PC-9 (cell line): Measurements from ENCODE around the gene ATXN1. TPM values are rescaled to one million over a fixed set of nuclear protein-coding genes. Genes with fewer than 3 reads are reported as not detected.

Experiments used
- BruUV-seq: library from RNA; stranded (reverse); fragments of 400-500 nt; replicated peaks from 2 replicates; lab custom pipeline; 2021; lab: Mats Ljungman, UMichigan
- CTCF ChIA-PET: fragments of 300-600 bp; sonication (Branson Sonifier 250); formaldehyde crosslinking; loops from one replicate; lab custom pipeline; 2022; ENCODE audit warnings: antibody characterized with exemption; lab: Charles Lee
- POLR2A ChIA-PET: fragments of 300-600 bp; sonication (Branson Sonifier 250); formaldehyde crosslinking; loops from one replicate; lab custom pipeline; 2022; ENCODE audit warnings: antibody characterized with exemption; ENCODE audit not compliant: unreplicated experiment; lab: Charles Lee
- DNase-seq, 2 experiments: peaks; one replicate each; pipeline versions ENCODE4 v3.0.0 to v3.0.0-alpha.2; 2015 to 2022; ENCODE audit warnings: mixed read lengths in 1 of 2
- H2AFZ ChIP-seq: fragments of 200-600 bp; sonication (generic); 2 replicates; pipeline ENCODE4 v1.8.1; 2017; ENCODE audit warnings: antibody characterized with exemption
- H3F3A ChIP-seq: fragments of 200-600 bp; sonication (generic); 2 replicates; pipeline ENCODE4 v1.8.1; 2017; ENCODE audit warnings: antibody characterized with exemption, mild to moderate bottlenecking, low read depth; ENCODE audit not compliant: insufficient read depth
- H3K27ac ChIP-seq: fragments of 200-600 bp; sonication (generic); 2 replicates; pipeline ENCODE4 v1.6.1; 2016; ENCODE audit warnings: mixed run types
- H3K27me3 ChIP-seq: fragments of 200-600 bp; sonication (generic); 2 replicates; pipeline ENCODE4 v1.6.1; 2016; ENCODE audit warnings: low read depth, mixed run types; ENCODE audit not compliant: insufficient read depth
- H3K36me3 ChIP-seq: fragments of 200-600 bp; sonication (generic); 2 replicates; pipeline ENCODE4 v1.6.1; 2016; ENCODE audit warnings: low read depth, mixed run types
- H3K4me1 ChIP-seq: fragments of 200-600 bp; sonication (generic); replicated peaks from 2 replicates; pipeline ENCODE4 v1.6.1; 2016; ENCODE audit warnings: mixed run types; ENCODE audit not compliant: insufficient read depth
- H3K4me2 ChIP-seq: fragments of 200-600 bp; sonication (generic); 2 replicates; pipeline ENCODE4 v1.6.1; 2017; ENCODE audit warnings: mixed run types
- H3K4me3 ChIP-seq: fragments of 200-600 bp; sonication (generic); 2 replicates; pipeline ENCODE4 v1.6.1; 2016; ENCODE audit warnings: mixed run types
- H3K79me2 ChIP-seq: fragments of 200-600 bp; sonication (generic); 2 replicates; pipeline ENCODE4 v1.6.1; 2017; ENCODE audit warnings: low read depth, mixed run types
- H3K9me2 ChIP-seq: fragments of 200-600 bp; sonication (generic); 2 replicates; pipeline ENCODE4 v1.8.1; 2017; ENCODE audit warnings: mild to moderate bottlenecking; ENCODE audit not compliant: insufficient read depth
- H3K9me3 ChIP-seq: fragments of 200-600 bp; sonication (generic); 2 replicates; pipeline ENCODE4 v1.8.1; 2016; ENCODE audit warnings: low read depth; ENCODE audit not compliant: insufficient read depth
- H4K20me1 ChIP-seq: fragments of 200-600 bp; sonication (generic); 2 replicates; pipeline ENCODE4 v1.8.1; 2017; ENCODE audit not compliant: insufficient read depth
- EZH2 ChIP-seq: fragments of 200-600 bp; sonication (generic); IDR thresholded peaks from 2 replicates; pipeline ENCODE4 v1.8.0; 2017; ENCODE audit warnings: antibody characterized with exemption, low read depth
- intact Hi-C: fragments of 100-400 bp; cut with micrococcal nuclease; formaldehyde crosslinking; loops from one replicate; pipeline ENCODE4 v1.10.0; 2022; ENCODE audit not compliant: unreplicated experiment
- total RNA-seq: library from RNA; stranded (reverse); gene quantifications from 2 replicates; pipeline ENCODE4 v1.2.3, GENCODE V29; 2021
- TF ChIP-seq, protein P1 (sequence below): fragments of 200-600 bp; sonication (generic); conservative IDR thresholded peaks from 2 replicates; pipeline ENCODE4 v1.6.1; 2017; ENCODE audit warnings: mixed run types, antibody characterized with exemption, mild to moderate bottlenecking, moderate library complexity

ATXN1 gene
- total RNA-seq, 1 experiment from 2014 or later = 42.7 TPM

DNA sequence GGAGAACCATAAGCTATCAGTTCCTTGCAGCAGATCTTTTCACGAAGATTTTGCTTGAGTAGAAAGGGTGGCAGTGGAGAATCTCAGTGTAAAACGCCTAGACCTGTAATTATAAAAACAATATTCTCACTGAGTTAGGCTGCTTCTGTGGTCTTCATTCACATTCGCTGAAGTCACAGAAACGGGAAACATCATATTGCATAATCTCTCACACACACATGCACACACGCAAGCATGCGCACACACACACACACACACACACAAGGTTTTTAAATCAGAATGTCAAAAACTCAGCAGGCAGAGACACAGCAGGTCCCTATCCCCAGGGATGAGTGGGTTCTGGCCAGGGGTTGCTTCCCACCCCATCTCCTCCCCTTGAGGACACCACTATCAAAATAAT is 175.5 kb downstream of the ATXN1 start:
- BruUV-seq = no TSS peak
- POLR2A ChIA-PET = no interaction called here

DNA sequence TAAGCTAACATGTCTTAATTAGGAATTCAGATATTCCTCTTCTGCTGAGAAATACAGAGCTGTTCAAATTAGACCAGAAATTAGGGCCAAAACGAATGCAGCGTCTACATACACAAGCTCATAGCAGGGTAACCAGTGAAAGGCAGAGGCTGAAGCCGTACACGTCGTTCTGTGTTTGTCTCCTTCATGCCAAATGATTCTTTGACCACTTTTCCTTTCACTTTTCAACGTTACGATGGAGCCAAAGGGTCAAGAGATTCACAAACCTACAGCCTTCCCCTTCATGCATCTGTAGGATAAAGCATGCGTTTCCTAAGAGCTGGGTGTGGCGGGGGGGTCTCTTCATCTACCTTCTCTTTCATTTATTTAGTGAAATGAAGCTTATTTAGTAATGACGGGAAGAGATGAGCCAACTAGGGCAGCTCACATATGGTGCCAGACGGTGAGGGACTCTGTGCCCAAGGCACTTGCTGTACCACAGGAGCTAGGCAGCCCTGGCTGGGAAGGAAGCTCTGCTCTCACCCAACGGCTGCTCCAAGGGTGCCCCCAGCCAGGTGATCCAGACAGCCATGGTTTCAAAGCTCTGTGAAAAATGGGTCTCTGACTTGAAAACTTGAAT is 178.0 kb downstream of the ATXN1 start:
- Histone ChIP-seq H3K79me2 (no peaks in the 10 kb centered on the region), H3K9me3 (no peaks in the 10 kb centered on the region; the same call in 1 of the 2 replicates), H3K4me1 (no peaks in the 10 kb centered on the region), H3K36me3 (no peaks in the 10 kb centered on the region), H2AFZ (no peak overlapping the region), H3K27ac (no peak overlapping the region), H3K9me2 (no peaks in the 10 kb centered on the region), H3K4me2 (no peak overlapping the region), H3K27me3 (no peaks in the 10 kb centered on the region), H3K4me3 (no peak overlapping the region), H3F3A (no peaks in the 10 kb centered on the region), H4K20me1 (no peaks in the 10 kb centered on the region)
- TF ChIP-seq, protein P1, sequence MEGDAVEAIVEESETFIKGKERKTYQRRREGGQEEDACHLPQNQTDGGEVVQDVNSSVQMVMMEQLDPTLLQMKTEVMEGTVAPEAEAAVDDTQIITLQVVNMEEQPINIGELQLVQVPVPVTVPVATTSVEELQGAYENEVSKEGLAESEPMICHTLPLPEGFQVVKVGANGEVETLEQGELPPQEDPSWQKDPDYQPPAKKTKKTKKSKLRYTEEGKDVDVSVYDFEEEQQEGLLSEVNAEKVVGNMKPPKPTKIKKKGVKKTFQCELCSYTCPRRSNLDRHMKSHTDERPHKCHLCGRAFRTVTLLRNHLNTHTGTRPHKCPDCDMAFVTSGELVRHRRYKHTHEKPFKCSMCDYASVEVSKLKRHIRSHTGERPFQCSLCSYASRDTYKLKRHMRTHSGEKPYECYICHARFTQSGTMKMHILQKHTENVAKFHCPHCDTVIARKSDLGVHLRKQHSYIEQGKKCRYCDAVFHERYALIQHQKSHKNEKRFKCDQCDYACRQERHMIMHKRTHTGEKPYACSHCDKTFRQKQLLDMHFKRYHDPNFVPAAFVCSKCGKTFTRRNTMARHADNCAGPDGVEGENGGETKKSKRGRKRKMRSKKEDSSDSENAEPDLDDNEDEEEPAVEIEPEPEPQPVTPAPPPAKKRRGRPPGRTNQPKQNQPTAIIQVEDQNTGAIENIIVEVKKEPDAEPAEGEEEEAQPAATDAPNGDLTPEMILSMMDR = no peak
- no peak for TF ChIP-seq EZH2
- ChIA-PET CTCF (no interaction called here), POLR2A (interaction anchor here (0.6 kb wide), 2 partner anchors 224 to 1688 kb away, joined by 4 to 8 read pairs; no protein-coding TSS in a partner anchor)
- intact Hi-C loops = no loop called here
- DNase-seq = no peak
- no TSS peak for BruUV-seq

More for the DNA sequence above, 175.5 kb downstream of the ATXN1 start:
- Histone ChIP-seq H3K79me2 (no peaks in the 10 kb centered on the region), H3K9me3 (no peaks in the 10 kb centered on the region; the same call in 1 of the 2 replicates), H2AFZ (no peak overlapping the region), H3K4me2 (no peak overlapping the region), H3K9me2 (no peaks in the 10 kb centered on the region), H3K36me3 (no peaks in the 10 kb centered on the region), H3K4me1 (no peaks in the 10 kb centered on the region), H3K4me3 (no peak overlapping the region), H3F3A (peaks cover 5% of the 10 kb centered on the region; the same call in 1 of the 2 replicates), H3K27me3 (no peaks in the 10 kb centered on the region), H4K20me1 (no peaks in the 10 kb centered on the region), H3K27ac (no peak overlapping the region)
- intact Hi-C loops = no loop called here
- TF ChIP-seq EZH2 = no peak
- TF ChIP-seq, protein P1 = no peak
- no peak for DNase-seq
- CTCF ChIA-PET = no interaction called here

DNA sequence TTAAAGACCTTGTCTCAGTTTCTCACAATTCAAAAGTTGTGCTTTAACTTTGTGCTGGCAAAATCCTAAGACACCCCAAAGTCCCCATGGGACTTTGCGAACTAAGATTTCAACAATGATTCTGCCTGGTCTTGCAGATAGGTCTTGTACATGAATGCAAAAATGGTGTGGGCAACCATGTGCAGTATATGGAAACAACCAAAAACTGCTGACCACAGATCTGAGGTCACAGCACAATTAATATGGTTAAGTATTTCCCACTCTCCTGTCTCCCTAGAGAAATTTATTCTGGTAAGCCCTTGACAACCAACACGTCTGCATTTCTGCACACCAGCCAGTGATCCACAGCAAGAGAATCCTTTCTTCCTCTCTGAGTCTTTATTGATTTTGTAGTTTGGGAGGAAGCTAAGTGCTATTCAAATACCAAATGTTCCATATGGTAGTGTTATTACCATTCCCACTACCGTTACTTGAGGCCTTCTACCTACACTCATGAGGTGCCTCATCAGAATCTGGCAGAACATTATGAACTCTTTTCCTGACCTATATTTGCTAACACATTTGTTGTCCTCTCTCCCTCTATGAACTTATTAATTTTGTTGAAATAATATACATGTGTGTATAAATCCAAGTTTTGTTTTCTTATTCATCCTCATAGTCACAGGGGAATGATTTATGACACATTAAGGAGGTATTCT is 178.7 kb downstream of the ATXN1 start:
- CTCF ChIA-PET = no interaction called here
- Histone ChIP-seq H3K4me1 (no peaks in the 10 kb centered on the region), H3K36me3 (no peaks in the 10 kb centered on the region), H3K9me2 (no peaks in the 10 kb centered on the region), H3K4me2 (no peak overlapping the region), H3K27me3 (no peaks in the 10 kb centered on the region), H3K4me3 (no peak overlapping the region), H2AFZ (no peak overlapping the region), H4K20me1 (no peaks in the 10 kb centered on the region), H3K27ac (no peak overlapping the region), H3F3A (no peaks in the 10 kb centered on the region), H3K79me2 (no peaks in the 10 kb centered on the region), H3K9me3 (no peaks in the 10 kb centered on the region; the same call in 1 of the 2 replicates)
- POLR2A ChIA-PET = interaction anchor here (0.6 kb wide), 1 partner anchor 223 kb away, joined by 4 read pairs; no protein-coding TSS in a partner anchor
- TF ChIP-seq EZH2 = no peak
- BruUV-seq = no TSS peak
- DNase-seq = no peak
- intact Hi-C loops = no loop called here
